ENCODE data around the gene RBMS1.

- no peak for TF ChIP-seq POLR2AphosphoS5 (IDR thresholded peaks at IDR 0.05)
- no peak for TF ChIP-seq POLR2A (IDR thresholded peaks at IDR 0.05)
- no peak for TF ChIP-seq CTCF (IDR thresholded peaks at IDR 0.05)
Observed at GRCh38 chr2:160402501-160402900, 91.1 kb downstream of the RBMS1 start.
